Measurements from ENCODE around the gene RPL13A. TPM values are rescaled to one million over a fixed set of nuclear protein-coding genes. Genes with fewer than 3 reads are reported as not detected.

RPL13A gene
- polyA plus RNA-seq, 3 donors, result 655 to 1,621 (median 663) TPM

GRCh38 chr19:49518033-49518432, 30.6 kb downstream of the RPL13A start:
- H3K4me3 ChIP-seq (replicated peaks in 1 of 3; ENCODE audit: low read depth in 2 of 3, low read length in 3 of 3), result peak overlapping the region in 1 of 3 experiments; percentile 64
- peaks cover 42 to 74% of the 10 kb centered on the region in 2 donors for H3K36me3 Mint-ChIP-seq
- H3K27me3 Mint-ChIP-seq (ENCODE audit: low read depth in 3 of 3), result peaks cover 0 to 4% (median 2%) of the 10 kb centered on the region in 3 donors
- peaks cover 55% of the 10 kb centered on the region for H3K4me1 Mint-ChIP-seq
- no CpG with 5 or more reads among the region's 3 CpGs for WGBS (ENCODE audit: insufficient coverage)
- no peak overlapping the region for H3K4me2 ChIP-seq (replicated peaks; ENCODE audit: extremely low read depth, low read length, poor library complexity, severe bottlenecking)
- no peaks in the 10 kb centered on the region for H3K27me3 ChIP-seq (ENCODE audit: control insufficient read depth in 2 of 2, insufficient read depth in 2 of 2, low read length in 2 of 2)
- H3K4me1 ChIP-seq (ENCODE audit: control insufficient read depth in 1 of 2, insufficient read depth in 2 of 2, low read length in 2 of 2), result peaks cover 43 to 55% of the 10 kb centered on the region in 2 donors
- H3K36me3 ChIP-seq (replicated peaks in 1 of 2; ENCODE audit: control insufficient read depth in 1 of 2, insufficient read depth in 2 of 2, low read length in 2 of 2), result peaks cover 30 to 42% of the 10 kb centered on the region in 2 donors
- H3K79me2 ChIP-seq (ENCODE audit: insufficient read depth, low read length), result peaks cover 57% of the 10 kb centered on the region
- peak overlapping the region in 3 of 7 donors; percentile 35 to 90 (median 71) for H3K27ac Mint-ChIP-seq
- no peak overlapping the region for H2AFZ ChIP-seq (ENCODE audit: insufficient read depth, low read depth, low read length, poor library complexity, severe bottlenecking)
- no peak overlapping the region for H3K9ac ChIP-seq (ENCODE audit: insufficient read depth, low read length, poor library complexity, severe bottlenecking)
- no peaks in the 10 kb centered on the region for H3K9me3 Mint-ChIP-seq
- no peak for TF ChIP-seq CTCF (IDR thresholded peaks at IDR 0.05)
- H3K4me3 Mint-ChIP-seq, result no peak overlapping the region
- H4K20me1 ChIP-seq (ENCODE audit: insufficient read depth, low read length), result peaks cover 65% of the 10 kb centered on the region
- DNase-seq, result no peak
- H3K9me3 ChIP-seq (replicated peaks in 1 of 2; ENCODE audit: control insufficient read depth in 1 of 2, insufficient read depth in 1 of 2, low read length in 2 of 2), result no peaks in the 10 kb centered on the region
- intact Hi-C loops (cut with micrococcal nuclease), result no loop called here
- H3K27ac ChIP-seq (ENCODE audit: low read depth in 1 of 2, low read length in 2 of 2), result no peak overlapping the region

- peaks cover 32% of the 10 kb centered on the region for H3K4me1 Mint-ChIP-seq
- peaks cover 0 to 5% (median 0%) of the 10 kb centered on the region in 7 donors for H3K9me3 Mint-ChIP-seq
These were observed 33.4 kb downstream of the RPL13A start for GRCh38 chr19:49520705-49521319.

More at GRCh38 chr19:49520705-49521319, 33.4 kb downstream of the RPL13A start:
- no peaks in the 10 kb centered on the region for H3K27me3 ChIP-seq (ENCODE audit: control insufficient read depth in 2 of 2, insufficient read depth in 2 of 2, low read length in 2 of 2)
- TF ChIP-seq CTCF (IDR thresholded peaks at IDR 0.05), result no peak
- intact Hi-C loops (cut with micrococcal nuclease), result no loop called here
- peaks cover 44 to 66% of the 10 kb centered on the region in 2 donors for H3K36me3 ChIP-seq (replicated peaks in 1 of 2; ENCODE audit: control insufficient read depth in 1 of 2, insufficient read depth in 2 of 2, low read length in 2 of 2)
- H3K79me2 ChIP-seq (ENCODE audit: insufficient read depth, low read length), result peaks cover 35% of the 10 kb centered on the region
- peaks cover 0 to 2% (median 0%) of the 10 kb centered on the region in 3 donors for H3K27me3 Mint-ChIP-seq (ENCODE audit: low read depth in 3 of 3)
- no peak overlapping the region for H2AFZ ChIP-seq (ENCODE audit: insufficient read depth, low read depth, low read length, poor library complexity, severe bottlenecking)
- no peak overlapping the region for H3K9ac ChIP-seq (ENCODE audit: insufficient read depth, low read length, poor library complexity, severe bottlenecking)
- H3K9me3 ChIP-seq (replicated peaks in 1 of 2; ENCODE audit: control insufficient read depth in 1 of 2, insufficient read depth in 1 of 2, low read length in 2 of 2), result no peaks in the 10 kb centered on the region
- H3K4me3 ChIP-seq (replicated peaks in 1 of 3; ENCODE audit: low read depth in 2 of 3, low read length in 3 of 3), result no peak overlapping the region
- H4K20me1 ChIP-seq (ENCODE audit: insufficient read depth, low read length), result peaks cover 73% of the 10 kb centered on the region
- peak overlapping the region in 1 of 2 donors; percentile 20 for H3K27ac ChIP-seq (ENCODE audit: low read depth in 1 of 2, low read length in 2 of 2)
- H3K4me3 Mint-ChIP-seq, result no peak overlapping the region
- H3K4me2 ChIP-seq (replicated peaks; ENCODE audit: extremely low read depth, low read length, poor library complexity, severe bottlenecking), result no peak overlapping the region
- no peak for DNase-seq
- peaks cover 49 to 84% of the 10 kb centered on the region in 2 donors for H3K36me3 Mint-ChIP-seq
- H3K27ac Mint-ChIP-seq, result peak overlapping the region in 2 of 7 donors; percentile 9 to 56
- peaks cover 21 to 28% of the 10 kb centered on the region in 2 donors for H3K4me1 ChIP-seq (ENCODE audit: control insufficient read depth in 1 of 2, insufficient read depth in 2 of 2, low read length in 2 of 2)
- 89% methylated on average over 13 of the region's 13 CpGs for WGBS (ENCODE audit: insufficient coverage)

All from CD14-positive monocyte (primary cell).